Activated CD4-positive, alpha-beta T cell treated with anti-CD3 and anti-CD28 coated beads, Interleukin-2, Interleukin-6, amounts not matched to agents 100 ng/mL and 50 ng/mL, durations not matched to agents 16 hours and 8 hours (primary cell): Measurements from ENCODE around the gene CDK12.

ENCODE experiments used
- DNase-seq: peaks from one replicate; pipeline ENCODE4 v3.0.0-alpha.2; 2020

Gene CDK12

GRCh38 chr17:39551879-39552278 is 90.6 kb downstream of the CDK12 start:
- DNase-seq = no peak

- no peak for DNase-seq
Observed at GRCh38 chr17:39553341-39553945, 92.2 kb downstream of the CDK12 start.

DNA sequence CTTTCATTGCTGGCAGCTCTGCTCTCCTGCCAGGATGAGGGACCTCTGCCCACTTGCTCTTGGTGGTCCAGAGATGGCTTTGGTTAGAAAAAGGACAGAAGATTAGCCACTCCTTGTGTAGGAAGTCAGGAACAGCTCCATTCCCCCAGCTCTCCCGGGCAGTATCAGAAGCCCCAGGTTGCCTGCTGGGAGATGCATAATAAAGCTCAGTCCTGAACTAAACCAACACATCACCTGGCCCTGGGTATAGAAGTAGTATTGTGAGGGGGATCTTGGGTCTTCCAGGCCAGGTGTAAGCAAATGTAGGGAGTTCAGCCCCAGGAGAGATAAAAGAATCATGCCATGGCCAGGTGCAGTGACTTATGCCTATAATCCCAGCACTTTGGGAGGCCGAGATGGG is 94.1 kb downstream of the CDK12 start:
- DNase-seq = no peak

DNA sequence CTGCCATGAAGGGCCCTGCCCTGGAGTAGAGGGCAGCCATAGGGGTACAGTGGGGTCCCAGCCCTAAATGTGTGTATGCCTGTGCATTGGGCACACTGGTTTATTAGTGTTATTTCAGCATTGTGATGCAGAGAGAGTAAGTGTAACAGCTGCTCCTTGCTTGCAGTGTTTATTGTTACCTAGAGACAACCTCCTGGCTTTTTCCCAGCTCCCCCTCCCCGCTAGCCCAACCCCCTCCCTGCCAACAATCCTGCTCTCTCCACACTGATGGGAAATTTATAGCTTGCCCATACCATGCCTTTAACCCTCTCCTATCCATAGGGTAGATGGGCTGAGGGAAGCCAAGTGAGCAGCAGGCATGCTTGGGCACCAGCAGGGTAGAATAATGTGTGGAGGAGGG is 95.1 kb downstream of the CDK12 start:
- DNase-seq = no peak

GRCh38 chr17:39562395-39562794 is 101.1 kb downstream of the CDK12 start:
- DNase-seq = no peak

DNA sequence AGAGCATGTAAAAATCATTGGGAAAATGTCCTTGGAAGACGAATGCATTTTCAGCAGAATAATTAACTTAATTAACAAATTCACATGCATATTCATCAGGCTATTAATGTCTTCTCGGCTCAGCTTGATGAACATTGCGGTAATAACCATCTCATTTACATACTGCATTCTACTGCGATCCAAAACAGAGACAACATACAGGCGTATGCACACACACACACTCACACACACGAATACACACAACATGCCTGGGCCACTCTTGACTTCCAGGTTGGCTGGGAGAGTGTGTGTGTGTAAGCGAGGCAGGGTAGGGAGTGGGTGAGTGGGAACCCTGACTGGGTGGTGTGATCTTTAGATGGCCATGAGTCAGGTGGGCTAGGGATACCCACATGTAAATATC is 101.7 kb downstream of the CDK12 start:
- no peak for DNase-seq

DNA sequence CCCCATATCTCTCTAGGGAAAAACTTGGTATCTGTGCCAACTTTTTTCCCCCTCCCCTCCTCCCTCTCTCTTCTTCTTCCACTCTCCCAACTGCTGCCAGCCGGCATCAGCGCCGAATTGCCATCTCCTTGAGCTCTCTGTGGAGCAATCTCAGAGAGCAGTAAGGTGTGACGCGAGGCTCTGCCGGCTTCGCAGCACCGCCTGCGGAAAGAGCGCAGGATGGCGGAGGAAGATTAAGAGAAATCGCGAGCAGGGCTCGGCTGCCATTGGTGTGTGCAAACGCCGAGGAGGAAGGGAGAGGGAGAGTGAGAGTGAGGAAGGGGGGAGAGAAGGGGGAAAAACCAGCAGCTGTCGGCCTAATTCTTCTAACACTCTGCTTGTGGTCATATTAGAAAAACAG is 102.2 kb downstream of the CDK12 start:
- no peak for DNase-seq

- DNase-seq = no peak
Observed at GRCh38 chr17:39564211-39564848, 103.0 kb downstream of the CDK12 start.

DNA sequence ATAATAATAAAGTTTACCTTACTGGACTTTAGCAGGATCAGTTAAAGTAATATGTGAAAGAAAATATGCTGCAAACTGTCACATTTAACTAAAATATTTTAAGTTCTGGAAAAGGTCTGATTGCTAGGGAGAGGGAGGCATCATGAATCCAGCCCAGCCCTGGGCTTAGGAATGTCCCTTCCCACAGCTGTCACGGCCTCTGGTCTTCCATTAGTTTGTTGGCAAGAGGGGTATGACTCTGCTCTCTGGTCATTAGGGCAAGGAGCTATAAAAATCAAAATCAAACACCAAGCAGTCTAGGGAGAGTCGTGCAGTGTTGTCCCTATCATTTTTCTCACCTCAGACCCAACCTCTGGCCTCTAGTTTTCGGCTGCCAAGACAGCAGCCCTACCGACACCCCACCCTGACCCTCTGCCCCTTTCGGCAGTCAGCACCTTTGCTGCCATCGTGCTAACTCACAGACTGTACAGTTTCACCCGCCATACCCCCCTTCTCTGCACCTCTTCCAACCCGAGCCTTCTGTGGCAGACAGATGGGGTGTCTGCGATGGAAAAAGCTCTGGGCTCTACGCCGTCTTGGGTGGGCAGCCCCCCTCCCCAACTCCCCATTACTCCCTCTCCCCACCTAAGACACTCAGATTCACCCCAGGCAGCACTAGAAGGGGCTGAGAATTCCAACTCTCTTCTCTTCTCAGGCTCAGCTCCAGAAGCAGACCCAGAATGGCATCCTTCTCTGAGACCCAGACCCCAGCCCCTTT is 105.0 kb downstream of the CDK12 start:
- DNase-seq = no peak

- no peak for DNase-seq
Observed at GRCh38 chr17:39568702-39569101, 107.4 kb downstream of the CDK12 start.

- no peak for DNase-seq
Observed at GRCh38 chr17:39569126-39569525, 107.8 kb downstream of the CDK12 start.

DNA sequence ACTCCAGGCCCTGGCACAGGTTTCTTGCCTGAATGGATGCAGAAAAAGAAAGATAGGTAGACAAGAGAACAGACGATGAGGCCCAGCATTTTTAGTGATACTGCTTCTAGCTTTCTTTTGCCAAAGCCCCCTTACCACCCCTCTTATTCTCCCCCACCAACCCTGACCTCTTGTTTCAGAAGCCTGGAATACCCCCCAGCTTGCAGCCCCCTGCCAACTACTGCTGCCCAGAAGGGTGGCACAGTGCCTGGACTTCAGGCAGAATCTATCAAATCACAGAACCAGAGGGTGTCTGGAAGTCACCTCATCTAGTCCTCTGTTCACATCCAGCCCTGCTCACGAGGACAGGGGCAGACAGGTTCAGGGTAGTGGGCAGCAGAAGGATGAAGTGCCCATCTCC is 110.8 kb downstream of the CDK12 start:
- DNase-seq = no peak

- peak; percentile 51 for DNase-seq
Observed at GRCh38 chr17:39573447-39574298, 112.4 kb downstream of the CDK12 start.

GRCh38 chr17:39576187-39576586 is 114.9 kb downstream of the CDK12 start:
- DNase-seq = no peak

- DNase-seq = no peak
Observed at GRCh38 chr17:39578272-39578671, 117.0 kb downstream of the CDK12 start.

GRCh38 chr17:39579318-39580081 is 118.2 kb downstream of the CDK12 start:
- no peak for DNase-seq

- DNase-seq = no peak
Observed at GRCh38 chr17:39580082-39580468, 118.8 kb downstream of the CDK12 start.

- DNase-seq = no peak
Observed at GRCh38 chr17:39581071-39581758, 119.9 kb downstream of the CDK12 start.

DNA sequence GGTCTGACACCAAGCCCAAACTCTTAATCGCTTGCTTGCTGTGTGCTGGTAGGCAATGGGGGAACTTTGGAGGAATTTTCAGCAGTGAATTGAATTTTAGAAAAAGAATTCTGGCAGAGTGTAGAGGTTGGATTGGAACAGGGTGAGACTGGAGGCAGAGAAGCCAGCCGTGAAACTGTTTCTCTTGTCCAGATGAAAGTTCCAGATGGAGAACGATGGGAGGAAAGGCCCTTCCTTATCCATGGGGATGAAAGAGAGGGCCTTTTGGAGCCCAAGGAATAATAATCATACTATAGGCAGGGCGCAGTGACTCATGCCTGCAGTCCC is 120.4 kb downstream of the CDK12 start:
- DNase-seq = no peak

DNA sequence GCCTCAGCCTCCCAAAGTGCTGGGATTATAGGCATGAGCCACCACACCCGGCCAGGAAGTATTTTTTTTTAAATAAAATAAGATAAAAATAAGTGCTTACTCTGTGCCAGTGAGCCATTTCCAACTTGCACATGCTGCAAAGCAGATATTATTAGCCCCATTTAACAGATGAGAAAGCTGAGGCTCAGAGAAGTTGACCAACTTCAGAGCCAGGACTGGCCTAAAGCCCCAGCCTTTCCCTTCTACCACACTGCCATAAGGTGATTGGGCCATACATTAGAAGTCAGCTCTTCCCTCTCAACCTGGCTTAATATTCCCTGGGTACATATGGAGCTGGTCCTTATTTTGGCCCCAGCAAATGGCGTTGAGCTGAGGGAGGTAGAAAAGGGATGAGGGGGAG is 121.4 kb downstream of the CDK12 start:
- no peak for DNase-seq
